Hepatocyte (in vitro differentiated cells): Measurements from ENCODE around the gene RRP1. TPM values are rescaled to one million over a fixed set of nuclear protein-coding genes. Genes with fewer than 3 reads are reported as not detected.

Experiments
- DNase-seq: peaks from one replicate; pipeline ENCODE4 v3.0.0-alpha.2; 2016; ENCODE audit warnings: low spot score
- H2AFZ ChIP-seq: fragments of 200-600 bp; sonication (generic); 2 replicates; pipeline ENCODE4 v1.6.0; 2016; ENCODE audit warnings: antibody characterized with exemption, mild to moderate bottlenecking
- H3K27ac ChIP-seq: fragments of 200-600 bp; sonication (generic); 2 replicates; pipeline ENCODE4 v1.5.1; 2016; ENCODE audit warnings: mild to moderate bottlenecking
- H3K27me3 ChIP-seq: fragments of 200-600 bp; sonication (generic); 2 replicates; pipeline ENCODE4 v1.6.1; 2016
- H3K36me3 ChIP-seq: fragments of 200-600 bp; sonication (generic); replicated peaks from 2 replicates; pipeline ENCODE4 v1.5.1; 2016; ENCODE audit warnings: low read depth; ENCODE audit not compliant: insufficient read depth
- H3K4me1 ChIP-seq: fragments of 200-600 bp; sonication (generic); 2 replicates; pipeline ENCODE4 v1.5.1; 2016; ENCODE audit warnings: mild to moderate bottlenecking, moderate library complexity; ENCODE audit not compliant: insufficient read depth
- H3K4me2 ChIP-seq: fragments of 200-600 bp; sonication (generic); 2 replicates; pipeline ENCODE4 v1.6.0; 2016
- H3K4me3 ChIP-seq: fragments of 200-600 bp; sonication (generic); 2 replicates; pipeline ENCODE4 v1.5.1; 2016; ENCODE audit warnings: mild to moderate bottlenecking
- H3K79me2 ChIP-seq: fragments of 200-600 bp; sonication (generic); 2 replicates; pipeline ENCODE4 v1.6.0; 2017; ENCODE audit warnings: mild to moderate bottlenecking
- H3K9me2 ChIP-seq: fragments of 200-600 bp; sonication (generic); replicated peaks from 2 replicates; pipeline ENCODE4 v1.6.0; 2017; ENCODE audit warnings: mild to moderate bottlenecking; ENCODE audit not compliant: insufficient read depth
- H3K9me3 ChIP-seq: fragments of 200-600 bp; sonication (generic); 2 replicates; pipeline ENCODE4 v1.5.1; 2016; ENCODE audit warnings: low read depth, mild to moderate bottlenecking
- H4K20me1 ChIP-seq: fragments of 200-600 bp; sonication (generic); 2 replicates; pipeline ENCODE4 v1.6.0; 2016; ENCODE audit warnings: mild to moderate bottlenecking; ENCODE audit not compliant: insufficient read depth, poor library complexity, severe bottlenecking
- CTCF ChIP-seq: fragments of 200-600 bp; sonication (generic); IDR thresholded peaks from 2 replicates; pipeline ENCODE4 v1.5.1; 2016; ENCODE audit warnings: antibody characterized with exemption, mild to moderate bottlenecking; ENCODE audit not compliant: poor library complexity
- EZH2 ChIP-seq: fragments of 200-600 bp; sonication (generic); IDR thresholded peaks from 2 replicates; pipeline ENCODE4 v1.6.1; 2016; ENCODE audit warnings: antibody characterized with exemption, mild to moderate bottlenecking, borderline replicate concordance
- EZH2phosphoT487 ChIP-seq: fragments of 200-600 bp; sonication (generic); IDR thresholded peaks from one replicate; pipeline ENCODE4 v1.6.1; 2018; ENCODE audit warnings: antibody characterized with exemption, mild to moderate bottlenecking, low read depth, moderate library complexity; ENCODE audit not compliant: unreplicated experiment, severe bottlenecking
- WGBS: methylation state at CpG from one replicate; pipeline ENCODE4 v1.1.6; 2016; ENCODE audit warnings: low lambda C conversion rate; ENCODE audit errors: missing lambda C conversion rate; 5-methylcytosine and 5-hydroxymethylcytosine counted together
- polyA plus RNA-seq: library from polyadenylated mRNA; unstranded; fragments of >200 nt; fragmentation: Nextera tagmentation; extraction: Ambion mirVana; gene quantifications from 2 replicates; pipeline ENCODE4 v1.2.1, GENCODE V29; 2016
- total RNA-seq: library from RNA; depleted of rRNA; stranded (reverse); fragments of >200 nt; gene quantifications from 2 replicates; pipeline ENCODE4 v1.2.3, GENCODE V29; 2014

RRP1 gene
- total and polyA plus RNA-seq, 2 experiments from 2014 or later, result 24.1 to 32.0 TPM

GRCh38 chr21:43759651-43760050, 29.7 kb upstream of the RRP1 start:
- Histone ChIP-seq H3K4me2 (no peak overlapping the region), H3K36me3 (peaks cover 4% of the 10 kb centered on the region), H3K4me1 (peaks cover 7% of the 10 kb centered on the region), H3K9me3 (no peaks in the 10 kb centered on the region), H3K4me3 (no peak overlapping the region), H4K20me1 (no peaks in the 10 kb centered on the region), H3K27ac (no peak overlapping the region), H3K9me2 (no peaks in the 10 kb centered on the region), H3K79me2 (no peaks in the 10 kb centered on the region), H3K27me3 (no peaks in the 10 kb centered on the region), H2AFZ (no peak overlapping the region)
- 97% methylated on average over 19 of the region's 19 CpGs for WGBS
- no peak for TF ChIP-seq CTCF
- no peak for DNase-seq

GRCh38 chr21:43760391-43760958, 28.9 kb upstream of the RRP1 start:
- Histone ChIP-seq H3K9me3 (no peaks in the 10 kb centered on the region), H2AFZ (no peak overlapping the region), H3K27ac (no peak overlapping the region), H3K4me2 (no peak overlapping the region), H3K36me3 (peaks cover 4% of the 10 kb centered on the region), H3K9me2 (no peaks in the 10 kb centered on the region), H3K79me2 (no peaks in the 10 kb centered on the region), H3K4me3 (no peak overlapping the region), H4K20me1 (no peaks in the 10 kb centered on the region), H3K4me1 (peaks cover 7% of the 10 kb centered on the region), H3K27me3 (no peaks in the 10 kb centered on the region)
- no peak for DNase-seq
- TF ChIP-seq CTCF (no peak), EZH2 (no peak), EZH2phosphoT487 (no peak)
- WGBS, result 94% methylated on average over 22 of the region's 22 CpGs

- Histone ChIP-seq H3K27ac (no peak overlapping the region), H2AFZ (no peak overlapping the region), H3K4me3 (no peak overlapping the region), H4K20me1 (no peaks in the 10 kb centered on the region), H3K36me3 (peaks cover 4% of the 10 kb centered on the region), H3K27me3 (no peaks in the 10 kb centered on the region), H3K4me1 (peaks cover 11% of the 10 kb centered on the region), H3K79me2 (no peaks in the 10 kb centered on the region), H3K9me2 (no peaks in the 10 kb centered on the region), H3K9me3 (no peaks in the 10 kb centered on the region), H3K4me2 (no peak overlapping the region)
- no peak for DNase-seq
- TF ChIP-seq EZH2phosphoT487 (no peak), CTCF (no peak), EZH2 (no peak)
- 96% methylated on average over 18 of the region's 18 CpGs for WGBS
Measured at GRCh38 chr21:43761886-43762285, 27.5 kb upstream of the RRP1 start.
